Adipose tissue (tissue), 3 donors: Measurements from ENCODE around the gene GYG1. TPM values are rescaled to one million over a fixed set of nuclear protein-coding genes. Genes with fewer than 3 reads are reported as not detected.

Source experiments
- H3K27ac ChIP-seq: one replicate; pipeline ENCODE4 v1.5.1; 2013; ENCODE audit warnings: low read depth, low read length
- WGBS, 3 donors: extraction: QIAGEN DNeasy Blood & Tissue Kit; methylation state at CpG; one replicate each; pipeline ENCODE4 v1.1.7; 2013; 5-methylcytosine and 5-hydroxymethylcytosine counted together
- polyA plus RNA-seq, 3 donors: library from polyadenylated mRNA; stranded (reverse); fragments of 200-250 nt; gene quantifications; one replicate each; pipeline ENCODE4 v1.2.3, GENCODE V29; 2013
- donor health status: healthy with polysubstance abuse.
- donor health status: Bipolar disorder and iron deficiency.
- donor health status: healthy.

GYG1 gene
- polyA plus RNA-seq, 3 donors, result 28.8 to 53.1 (median 33.8) TPM

DNA sequence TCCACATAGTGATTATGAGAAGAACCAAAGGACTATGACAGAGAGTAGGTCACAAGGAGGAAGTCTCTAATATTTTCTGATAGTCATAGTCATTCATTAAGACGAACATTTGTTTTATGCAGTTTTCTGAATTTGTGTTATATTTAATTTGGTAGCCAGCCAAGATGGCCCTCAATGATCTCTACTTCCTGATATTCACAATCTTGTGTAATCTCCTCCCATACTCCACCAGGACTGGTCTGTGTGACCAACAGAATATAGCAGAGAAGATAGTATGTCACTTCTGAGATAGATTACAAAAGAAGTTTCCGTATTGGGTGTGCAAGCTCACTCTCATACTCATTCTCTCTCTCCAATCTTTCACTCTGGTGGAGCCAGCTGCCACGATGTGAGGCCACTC is 64.2 kb downstream of the GYG1 start:
- 77 to 86% (median 83%) methylated on average over 3 of the region's 3 CpGs for WGBS, 3 donors
- H3K27ac ChIP-seq, result no peak overlapping the region

DNA sequence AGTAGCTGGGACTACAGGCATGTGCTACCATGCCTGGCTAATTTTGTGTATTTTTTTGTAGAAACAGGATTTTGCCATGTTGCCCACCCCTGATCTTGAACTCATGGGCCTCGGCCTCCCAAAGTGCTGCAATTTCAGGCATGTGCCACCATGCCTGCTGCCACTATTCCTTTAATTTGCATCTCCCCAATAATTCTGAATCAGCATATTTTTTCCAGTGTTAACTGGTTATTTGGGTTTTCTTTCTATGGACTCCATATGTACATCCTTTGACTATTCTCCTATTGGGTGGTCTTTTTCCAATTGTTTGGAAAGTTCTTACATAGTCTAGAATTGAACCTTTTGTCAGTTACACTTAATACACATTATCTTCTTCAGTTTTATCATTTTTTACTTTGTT is 66.9 kb downstream of the GYG1 start:
- 96 to 100% (median 98%) methylated on average over 1 of the region's 1 CpG for WGBS, 3 donors

DNA sequence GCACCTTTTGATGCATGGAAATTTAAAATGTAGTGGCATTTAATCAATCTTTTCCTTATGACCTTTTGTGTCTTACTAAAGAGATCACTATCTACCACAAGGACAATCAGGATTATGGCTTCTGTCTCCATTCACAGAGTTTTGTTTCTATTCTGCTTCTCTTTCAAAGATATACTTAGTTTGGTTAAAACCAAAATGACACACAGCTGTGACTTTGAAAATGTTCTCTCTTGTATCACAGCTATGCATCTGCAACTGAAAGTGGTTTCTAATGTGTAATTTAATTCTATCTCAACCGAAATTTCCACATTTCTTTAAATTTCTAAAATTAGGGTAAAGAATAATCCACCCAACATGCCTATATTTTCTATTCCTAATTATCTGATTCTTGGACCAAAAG is 67.3 kb downstream of the GYG1 start:
- 89 to 98% (median 91%) methylated on average over 1 of the region's 1 CpG for WGBS, 3 donors

More for the DNA sequence above, 66.9 kb downstream of the GYG1 start:
- H3K27ac ChIP-seq, result no peak overlapping the region

DNA sequence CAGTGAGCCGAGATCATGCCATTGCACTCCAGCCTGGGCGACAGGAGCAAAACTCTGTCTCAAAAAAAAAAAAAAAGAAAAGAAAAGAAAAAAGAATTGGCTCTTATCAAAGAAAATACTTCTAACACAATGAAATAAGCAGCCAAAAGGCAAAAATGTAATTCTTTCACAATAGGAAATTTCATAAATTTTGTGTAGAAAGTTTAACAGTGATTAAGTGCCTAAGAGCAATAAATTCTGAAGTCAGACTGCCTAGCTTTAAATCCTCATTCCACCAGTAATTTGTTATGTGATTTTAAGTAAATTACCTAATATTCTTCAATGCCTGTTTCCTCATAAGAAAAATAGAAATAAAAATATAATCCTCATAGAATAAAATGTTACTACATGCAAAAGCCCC is 70.4 kb downstream of the GYG1 start:
- WGBS, 3 donors, result 69 to 100% (median 81%) methylated on average over 2 of the region's 2 CpGs
- no peak overlapping the region for H3K27ac ChIP-seq

More for the DNA sequence above, 67.3 kb downstream of the GYG1 start:
- no peak overlapping the region for H3K27ac ChIP-seq

DNA sequence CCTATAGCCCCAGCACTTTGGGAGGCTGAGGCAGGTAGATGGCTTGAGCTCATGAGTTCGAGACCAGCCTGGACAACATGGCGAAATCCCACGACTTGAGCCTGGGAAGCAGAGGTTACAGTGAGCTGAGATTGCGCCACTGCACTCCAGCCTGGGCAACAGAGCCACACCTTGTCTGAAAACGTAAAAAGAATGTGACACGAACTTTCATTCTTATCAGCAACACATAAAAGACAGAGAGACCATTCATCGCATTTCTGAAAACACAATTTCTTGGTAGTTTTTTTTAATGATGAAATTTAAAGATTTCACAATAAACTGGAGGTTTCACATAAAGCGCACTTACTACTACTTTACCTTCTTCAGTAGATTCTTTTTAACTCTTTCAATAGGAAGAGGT is 76.5 kb downstream of the GYG1 start:
- no peak overlapping the region for H3K27ac ChIP-seq
- WGBS, 3 donors, result 82 to 91% (median 84%) methylated on average over 8 of the region's 8 CpGs

Other genes with a start within 250 kb of the GYG1 start
- gene CPB1, start 163.7 kb upstream of the GYG1 start, polyA plus RNA-seq, result 1,000 to 10,000 TPM in 1 of 3 donors, 10 to 100 TPM in 2; 13.8 to 8,047 (median 53.0) TPM
- 1 to 10 TPM; 4.0 to 4.4 (median 4.0) TPM for gene CPA3, start 126.2 kb upstream of the GYG1 start, polyA plus RNA-seq
- 1 to 10 TPM; 4.7 to 6.4 (median 5.3) TPM for gene HLTF, start 95.0 kb downstream of the GYG1 start, polyA plus RNA-seq
- 1 to 10 TPM; 6.3 to 9.1 (median 6.4) TPM for gene HPS3, start 138.1 kb downstream of the GYG1 start, polyA plus RNA-seq
- gene CP, start 230.3 kb downstream of the GYG1 start, polyA plus RNA-seq, result 10 to 100 TPM in 1 of 3 donors, 1 to 10 TPM in 2; 2.5 to 11.6 (median 5.2) TPM